ENCODE data around the gene CHST15.

Gene CHST15

DNA sequence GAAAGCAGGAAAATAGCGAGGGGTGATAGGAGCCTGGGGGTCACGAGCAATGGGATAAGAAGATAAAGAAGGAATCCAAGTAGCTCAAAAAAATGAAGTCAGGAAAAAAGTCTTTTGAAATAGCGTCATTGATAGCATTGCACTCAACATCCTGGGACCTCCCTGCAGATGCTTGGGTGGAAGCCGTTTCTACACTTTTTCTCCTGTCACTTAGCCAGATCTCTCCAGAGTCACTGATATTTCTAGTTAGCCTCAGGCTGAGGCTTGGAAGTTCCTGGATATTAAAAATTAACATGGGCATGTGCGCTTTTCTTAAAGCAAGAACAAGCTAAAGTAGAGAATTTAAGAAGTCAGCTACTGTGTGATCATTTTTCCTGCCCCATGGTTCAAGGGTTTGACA, 39.5 kb upstream of the CHST15 start:
- DNase-seq (ENCODE audit: low read depth, low spot score): no peak
- TF ChIP-seq, protein P1, sequence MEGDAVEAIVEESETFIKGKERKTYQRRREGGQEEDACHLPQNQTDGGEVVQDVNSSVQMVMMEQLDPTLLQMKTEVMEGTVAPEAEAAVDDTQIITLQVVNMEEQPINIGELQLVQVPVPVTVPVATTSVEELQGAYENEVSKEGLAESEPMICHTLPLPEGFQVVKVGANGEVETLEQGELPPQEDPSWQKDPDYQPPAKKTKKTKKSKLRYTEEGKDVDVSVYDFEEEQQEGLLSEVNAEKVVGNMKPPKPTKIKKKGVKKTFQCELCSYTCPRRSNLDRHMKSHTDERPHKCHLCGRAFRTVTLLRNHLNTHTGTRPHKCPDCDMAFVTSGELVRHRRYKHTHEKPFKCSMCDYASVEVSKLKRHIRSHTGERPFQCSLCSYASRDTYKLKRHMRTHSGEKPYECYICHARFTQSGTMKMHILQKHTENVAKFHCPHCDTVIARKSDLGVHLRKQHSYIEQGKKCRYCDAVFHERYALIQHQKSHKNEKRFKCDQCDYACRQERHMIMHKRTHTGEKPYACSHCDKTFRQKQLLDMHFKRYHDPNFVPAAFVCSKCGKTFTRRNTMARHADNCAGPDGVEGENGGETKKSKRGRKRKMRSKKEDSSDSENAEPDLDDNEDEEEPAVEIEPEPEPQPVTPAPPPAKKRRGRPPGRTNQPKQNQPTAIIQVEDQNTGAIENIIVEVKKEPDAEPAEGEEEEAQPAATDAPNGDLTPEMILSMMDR (IDR thresholded peaks at IDR 0.05; ENCODE audit: low read depth, low read length): no peak
- in situ Hi-C loops (cut with HindIII; ENCODE audit: low sequenced_read_pairs): no loop called here
- H3K4me3 ChIP-seq (ENCODE audit: low read depth, low read length): no peak overlapping the region

DNA sequence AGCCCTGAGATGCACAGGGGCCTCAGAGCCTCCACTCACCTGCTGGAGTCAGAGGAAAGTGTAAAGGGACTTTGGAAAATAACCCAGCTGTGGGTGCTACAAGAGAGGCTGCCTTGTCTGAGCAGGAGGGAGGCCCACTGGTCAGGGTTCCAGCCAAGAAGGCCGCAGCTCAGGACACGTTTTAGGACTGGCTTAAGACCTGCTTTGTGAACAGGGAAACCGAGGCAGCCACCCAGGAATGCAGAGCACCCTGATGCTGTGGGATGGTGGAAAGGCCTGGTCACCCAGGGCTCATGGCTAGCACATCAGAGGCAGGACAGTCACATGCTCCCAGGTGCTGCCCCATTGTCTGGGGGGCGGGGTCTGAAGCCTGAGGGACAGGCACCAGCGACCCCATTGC, 38.9 kb upstream of the CHST15 start:
- no peak overlapping the region for H3K4me3 ChIP-seq (ENCODE audit: low read depth, low read length)
- in situ Hi-C loops (cut with HindIII; ENCODE audit: low sequenced_read_pairs): no loop called here
- DNase-seq (ENCODE audit: low read depth, low spot score): no peak
- TF ChIP-seq, protein P1 (IDR thresholded peaks at IDR 0.05; ENCODE audit: low read depth, low read length): no peak

DNA sequence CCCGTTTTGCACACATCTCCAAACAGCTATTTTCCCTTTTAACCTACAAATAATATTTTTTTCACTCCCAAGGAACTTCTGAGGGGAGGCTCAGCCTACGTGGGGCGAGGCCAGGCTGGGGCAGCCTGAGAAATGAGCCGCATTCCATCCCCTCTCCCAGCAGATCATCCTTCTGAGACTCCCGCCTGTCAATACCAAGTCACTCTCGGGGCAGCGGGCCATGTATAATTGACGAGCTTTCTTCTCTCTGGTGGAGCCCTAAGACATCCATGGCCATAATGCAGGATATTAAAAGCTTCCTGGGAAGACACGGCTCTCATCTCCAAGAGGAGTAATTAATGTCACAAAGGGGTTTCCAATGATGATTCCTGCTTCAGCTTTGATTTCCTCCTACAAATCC, 37.8 kb upstream of the CHST15 start:
- no peak overlapping the region for H3K4me3 ChIP-seq (ENCODE audit: low read depth, low read length)
- TF ChIP-seq, protein P1 (IDR thresholded peaks at IDR 0.05; ENCODE audit: low read depth, low read length): no peak
- in situ Hi-C loops (cut with HindIII; ENCODE audit: low sequenced_read_pairs): no loop called here
- DNase-seq (ENCODE audit: low read depth, low spot score): no peak

DNA sequence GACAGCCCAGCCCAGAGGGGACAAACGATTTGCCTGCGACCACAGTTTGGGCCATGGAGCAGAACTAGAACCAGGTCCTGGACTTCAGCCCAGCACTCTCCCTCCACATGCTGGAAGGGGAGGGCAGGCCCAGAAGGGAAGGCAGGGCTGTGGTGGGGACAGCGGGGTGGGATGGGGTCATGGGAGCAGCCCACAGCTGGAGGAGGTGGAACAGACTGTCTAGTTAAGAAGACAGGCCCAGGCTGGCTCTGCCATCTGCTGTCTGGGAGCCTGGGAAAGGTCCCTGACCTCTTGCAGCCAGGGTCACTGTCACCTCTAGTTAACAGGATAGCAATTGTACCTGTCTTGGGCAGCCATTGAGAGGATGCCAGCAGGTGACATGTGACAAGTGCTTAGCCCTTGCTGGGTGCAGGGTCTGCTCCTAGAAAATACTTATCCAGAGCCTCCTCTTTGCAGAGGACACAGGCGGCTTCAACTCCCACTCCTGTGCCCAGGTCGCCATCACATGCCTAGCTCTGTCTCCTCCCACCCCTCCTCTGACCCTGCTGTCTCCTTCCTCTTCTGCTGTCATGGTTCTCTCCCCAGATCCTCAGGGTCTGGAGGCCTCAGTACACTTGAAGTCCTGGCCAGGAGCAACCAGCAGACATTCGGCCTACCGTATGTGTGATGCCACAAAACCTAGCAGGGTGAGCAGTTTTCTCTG, 37.0 kb upstream of the CHST15 start:
- no peak for DNase-seq (ENCODE audit: low read depth, low spot score)
- in situ Hi-C loops (cut with HindIII; ENCODE audit: low sequenced_read_pairs): no loop called here
- no peak overlapping the region for H3K4me3 ChIP-seq (ENCODE audit: low read depth, low read length)
- TF ChIP-seq, protein P1 (IDR thresholded peaks at IDR 0.05; ENCODE audit: low read depth, low read length): no peak

DNA sequence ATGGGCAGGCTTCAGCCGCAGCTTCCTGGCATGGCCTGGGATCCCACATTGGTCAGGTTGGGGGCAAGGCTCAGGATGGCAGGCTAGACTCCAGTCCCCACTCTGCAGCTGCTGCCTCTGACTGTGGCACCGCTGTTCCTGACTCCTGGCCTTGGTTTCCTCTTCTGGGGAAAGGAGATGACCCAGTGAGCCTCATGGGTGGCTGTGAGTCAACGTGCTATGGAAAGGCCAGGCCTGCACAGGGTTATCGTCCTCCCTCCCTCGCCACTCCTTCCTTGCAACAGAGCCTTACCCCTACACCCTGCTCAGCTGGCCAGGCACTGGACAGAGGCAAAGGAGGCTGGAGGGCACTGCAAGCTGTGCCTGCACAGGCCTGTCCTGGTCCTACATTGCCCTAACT, 36.1 kb upstream of the CHST15 start:
- DNase-seq (ENCODE audit: low read depth, low spot score): no peak
- TF ChIP-seq, protein P1 (IDR thresholded peaks at IDR 0.05; ENCODE audit: low read depth, low read length): no peak
- no peak overlapping the region for H3K4me3 ChIP-seq (ENCODE audit: low read depth, low read length)
- in situ Hi-C loops (cut with HindIII; ENCODE audit: low sequenced_read_pairs): no loop called here

DNA sequence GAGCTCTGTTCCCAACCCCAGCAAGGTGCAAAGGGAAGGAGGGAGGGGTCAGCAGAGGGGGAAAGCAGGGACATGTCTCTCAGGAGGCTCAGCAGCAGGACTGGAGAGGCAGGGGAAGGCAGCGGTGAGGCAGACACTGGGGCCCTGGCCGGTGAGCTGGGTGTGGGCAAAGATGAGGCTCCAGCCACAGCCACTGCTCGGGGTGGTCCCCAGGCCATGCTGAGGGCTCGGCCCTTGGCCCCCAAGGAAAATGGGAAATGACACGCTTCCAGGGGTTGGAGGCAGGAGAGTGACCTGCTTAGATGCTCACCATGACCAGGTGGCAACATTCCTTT, 35.4 kb upstream of the CHST15 start:
- in situ Hi-C loops (cut with HindIII; ENCODE audit: low sequenced_read_pairs): no loop called here
- TF ChIP-seq, protein P1 (IDR thresholded peaks at IDR 0.05; ENCODE audit: low read depth, low read length): no peak
- no peak overlapping the region for H3K4me3 ChIP-seq (ENCODE audit: low read depth, low read length)
- DNase-seq (ENCODE audit: low read depth, low spot score): no peak

Data from astrocyte of the spinal cord (primary cell).